ENCODE measurements around the gene SGCD. TPM values are rescaled to one million over a fixed set of nuclear protein-coding genes. Genes with fewer than 3 reads are reported as not detected.

The SGCD gene
- total and polyA plus RNA-seq, 8 donors: 0.58 to 55.8 (median 2.8) TPM

- intact Hi-C loops (cut with DNase I; ENCODE audit: low total_unique reads): no loop called here
- TF ChIP-seq POLR2A (IDR thresholded peaks at IDR 0.05) (no peak), CTCF (IDR thresholded peaks at IDR 0.05) (no peak)
- 49 to 69% (median 59%) methylated on average over 2 of the region's 2 CpGs for WGBS, 5 donors
Observed at GRCh38 chr5:156617426-156617825, 290.5 kb downstream of the SGCD start.

GRCh38 chr5:156618601-156619000 is 291.6 kb downstream of the SGCD start:
- no peak overlapping the region for H3K27ac ChIP-seq
- DNase-seq: no peak
- TF ChIP-seq POLR2AphosphoS5 (IDR thresholded peaks at IDR 0.05) (no peak), CTCF (IDR thresholded peaks at IDR 0.05) (no peak), EP300 (IDR thresholded peaks at IDR 0.05) (no peak), POLR2A (IDR thresholded peaks at IDR 0.05) (no peak)
- WGBS, 5 donors: 81 to 88% (median 84%) methylated on average over 8 of the region's 8 CpGs
- H3K4me3 ChIP-seq: no peak overlapping the region
- intact Hi-C loops (cut with DNase I; ENCODE audit: low total_unique reads): no loop called here
- no peaks in the 10 kb centered on the region for H3K36me3 ChIP-seq
- H3K27me3 ChIP-seq: no peaks in the 10 kb centered on the region
- no peaks in the 10 kb centered on the region for H3K4me1 ChIP-seq
- no peaks in the 10 kb centered on the region for H3K9me3 ChIP-seq

More at GRCh38 chr5:156617426-156617825, 290.5 kb downstream of the SGCD start:
- H3K27ac ChIP-seq: no peak overlapping the region
- no peaks in the 10 kb centered on the region for H3K36me3 ChIP-seq
- no peaks in the 10 kb centered on the region for H3K27me3 ChIP-seq
- H3K4me1 ChIP-seq: no peaks in the 10 kb centered on the region
- H3K9me3 ChIP-seq: peaks cover 0 to 8% (median 4%) of the 10 kb centered on the region in 4 donors
- DNase-seq: no peak
- no peak overlapping the region for H3K4me3 ChIP-seq

- Histone ChIP-seq H3K9me3 (no peaks in the 10 kb centered on the region), H3K27ac (no peak overlapping the region), H3K4me1 (no peaks in the 10 kb centered on the region), H3K27me3 (no peaks in the 10 kb centered on the region), H3K4me3 (no peak overlapping the region), H3K36me3 (no peaks in the 10 kb centered on the region)
- TF ChIP-seq EP300 (IDR thresholded peaks at IDR 0.05) (no peak), CTCF (IDR thresholded peaks at IDR 0.05) (no peak), POLR2AphosphoS5 (IDR thresholded peaks at IDR 0.05) (no peak)
- DNase-seq: no peak
- 61 to 91% (median 79%) methylated on average over 1 of the region's 1 CpG for WGBS, 5 donors
- intact Hi-C loops (cut with DNase I; ENCODE audit: low total_unique reads): no loop called here
Observed at GRCh38 chr5:156621719-156622118, 294.8 kb downstream of the SGCD start.

- H3K4me1 ChIP-seq: no peaks in the 10 kb centered on the region
- intact Hi-C loops (cut with DNase I; ENCODE audit: low total_unique reads): no loop called here
- no peaks in the 10 kb centered on the region for H3K9me3 ChIP-seq
- WGBS, 5 donors: 70 to 87% (median 78%) methylated on average over 5 of the region's 5 CpGs
- DNase-seq: no peak
- TF ChIP-seq POLR2AphosphoS5 (IDR thresholded peaks at IDR 0.05) (no peak), EP300 (IDR thresholded peaks at IDR 0.05) (no peak), CTCF (IDR thresholded peaks at IDR 0.05) (no peak), POLR2A (IDR thresholded peaks at IDR 0.05) (no peak)
- no peak overlapping the region for H3K27ac ChIP-seq
- no peaks in the 10 kb centered on the region for H3K27me3 ChIP-seq
- H3K36me3 ChIP-seq: no peaks in the 10 kb centered on the region
- no peak overlapping the region for H3K4me3 ChIP-seq
Observed at GRCh38 chr5:156623381-156624040, 296.5 kb downstream of the SGCD start.

Measured in stomach (tissue), 9 donors.